Stimulated activated CD4-positive, alpha-beta T cell treated with anti-CD3 and anti-CD28 coated beads, Interleukin-12 subunit alpha, Interleukin-12 subunit beta, amount 100 ng/mL, for 24 hours (primary cell): Measurements from ENCODE around the gene CCDC3.
"Not testable (repeated sequence)": the region's sequence is repeated elsewhere in the genome, so short reads cannot be mapped to it uniquely, and the experiment has no call there.

Experiments used
- DNase-seq, 2 experiments: peaks; one replicate each; pipeline ENCODE4 v3.0.0-alpha.2; 2020; ENCODE audit warnings: low read depth in 2 of 2

CCDC3 gene

DNA sequence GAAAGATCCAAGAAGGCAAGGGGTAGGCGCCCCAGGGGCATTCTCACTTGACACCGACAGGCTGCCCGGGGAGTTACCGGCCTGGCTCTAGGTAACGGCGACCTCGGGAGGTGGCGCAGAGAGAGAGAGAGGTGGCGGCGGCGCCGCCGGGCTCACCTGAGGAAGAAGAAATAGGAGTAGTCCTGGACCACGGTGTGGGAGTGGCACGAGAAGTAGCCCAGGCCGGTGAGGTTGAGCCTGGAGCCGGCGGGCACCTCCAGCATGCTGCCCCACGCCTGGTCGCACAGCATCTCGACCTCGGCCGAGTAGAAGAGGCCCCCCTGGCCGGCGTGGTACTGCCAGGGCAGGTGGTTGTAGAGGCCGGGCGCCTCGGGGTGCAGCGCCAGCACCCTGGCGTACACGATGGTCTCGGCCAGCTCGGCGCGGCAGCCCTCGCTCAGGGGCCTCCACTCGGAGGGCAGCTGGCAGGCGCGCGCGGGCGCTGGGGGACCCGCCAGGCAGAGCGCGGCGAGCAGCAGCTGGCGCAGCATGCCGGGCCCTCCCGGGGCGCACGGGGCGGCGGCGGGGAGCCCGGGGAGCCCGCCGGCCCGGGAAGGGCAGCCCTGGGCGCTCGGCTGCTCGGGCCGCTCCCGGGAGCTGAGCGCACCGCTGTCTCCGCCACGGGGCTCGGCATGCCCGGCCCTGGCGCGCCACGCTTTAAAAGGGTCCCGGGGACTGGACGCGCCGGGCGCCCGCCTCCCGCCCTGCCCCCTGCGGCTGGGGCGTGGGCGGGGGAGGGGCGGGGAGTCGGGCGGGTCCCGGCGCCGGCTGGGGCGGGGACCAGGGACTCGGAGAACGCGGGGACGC, at the start of gene CCDC3:
Gene CCDC3 (minus strand): TSS at position 673 of the 846 bp plus-strand sequence. CDS start 143 bp downstream, at position 530.
- DNase-seq, result no peak

GRCh38 chr10:13051126-13051694, 49.7 kb upstream of the CCDC3 start:
- DNase-seq, result no peak

DNA sequence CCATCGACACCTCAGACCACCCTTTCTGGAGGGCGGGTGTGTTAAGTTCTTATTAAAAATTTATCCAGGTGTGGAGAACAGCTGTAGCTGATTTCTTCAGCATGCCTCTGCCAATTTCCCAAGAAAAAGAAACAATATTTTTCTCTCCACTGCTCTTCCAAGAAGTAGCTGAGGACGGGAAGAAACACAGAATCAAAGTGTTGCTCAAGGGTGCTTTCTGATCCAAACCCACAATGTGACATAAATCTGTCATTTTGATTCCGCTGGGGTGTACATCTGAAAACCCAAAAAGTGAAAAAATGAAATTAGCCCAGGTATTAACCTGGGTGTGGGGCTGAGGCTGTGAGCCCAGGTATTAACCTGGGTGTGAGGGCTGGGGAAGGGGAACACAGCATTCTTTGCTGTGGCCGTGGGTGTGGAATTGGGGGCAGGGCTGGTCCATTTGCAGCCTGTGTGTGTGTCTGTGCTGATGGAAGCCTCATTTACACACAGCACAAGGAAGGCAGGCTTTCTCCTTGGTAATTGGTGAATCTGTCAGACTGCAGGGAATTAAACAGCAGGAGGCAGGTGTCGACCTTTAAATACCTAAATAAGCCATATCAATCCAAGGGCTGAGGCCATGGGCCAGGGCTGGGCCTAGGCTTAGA, 48.4 kb upstream of the CCDC3 start:
- DNase-seq, result no peak

DNA sequence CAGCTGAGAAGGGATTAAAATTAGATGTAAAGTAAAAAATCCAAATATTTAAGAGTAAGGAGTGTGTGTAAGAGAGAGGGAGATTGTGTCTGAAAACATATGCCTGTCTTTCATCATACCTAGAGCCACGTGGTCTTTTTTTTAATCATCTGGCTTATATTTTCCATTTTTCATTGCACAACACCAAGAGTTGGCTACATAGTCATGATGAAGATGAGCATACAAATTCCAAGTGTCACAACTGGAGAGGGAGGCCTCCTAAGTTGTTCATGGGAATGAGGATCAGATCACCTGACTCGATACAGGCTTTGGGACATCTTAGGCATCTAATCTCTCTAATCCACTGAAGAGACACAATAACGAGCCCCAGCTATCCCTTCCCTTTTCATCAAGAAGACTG, 47.2 kb upstream of the CCDC3 start:
- DNase-seq, result no peak

DNA sequence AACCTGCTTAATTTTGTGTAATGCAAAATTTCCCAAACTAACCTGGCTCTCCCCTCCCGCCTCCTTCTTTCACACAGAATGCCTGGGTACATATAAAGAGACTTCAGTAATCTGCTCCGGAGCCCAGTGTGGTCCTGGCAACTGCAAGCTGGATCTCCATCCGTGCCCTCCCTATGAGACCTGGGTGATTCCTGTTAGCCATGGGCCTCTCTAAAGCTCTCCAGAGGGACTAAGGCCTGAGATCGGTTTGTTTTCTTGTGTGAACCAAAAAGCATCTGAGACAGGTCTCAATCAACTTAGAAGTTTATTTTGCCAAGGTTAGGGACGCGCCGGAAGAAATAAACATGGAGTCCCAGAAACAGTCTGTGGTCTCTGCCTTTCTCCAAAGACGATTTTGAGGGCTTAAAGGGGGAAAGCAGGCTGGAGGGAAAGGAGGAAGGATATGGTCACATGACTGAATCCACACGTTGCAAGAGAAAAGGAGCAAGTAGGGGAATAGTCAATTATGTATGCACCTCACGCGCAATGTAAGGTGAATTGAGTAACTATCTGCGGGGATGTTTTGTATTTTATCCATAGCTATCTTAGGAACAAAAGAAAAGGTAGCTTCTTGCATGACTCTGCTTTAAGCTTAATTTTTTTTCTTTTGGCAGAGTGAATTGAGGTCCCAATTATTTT, 46.2 kb upstream of the CCDC3 start:
- DNase-seq, result no peak

- no peak for DNase-seq
These were observed 45.5 kb upstream of the CCDC3 start for GRCh38 chr10:13046851-13047528.

- DNase-seq, result no peak
These were observed 42.0 kb upstream of the CCDC3 start for GRCh38 chr10:13043520-13043919.

GRCh38 chr10:13039761-13040160, 38.2 kb upstream of the CCDC3 start:
- no peak for DNase-seq

DNA sequence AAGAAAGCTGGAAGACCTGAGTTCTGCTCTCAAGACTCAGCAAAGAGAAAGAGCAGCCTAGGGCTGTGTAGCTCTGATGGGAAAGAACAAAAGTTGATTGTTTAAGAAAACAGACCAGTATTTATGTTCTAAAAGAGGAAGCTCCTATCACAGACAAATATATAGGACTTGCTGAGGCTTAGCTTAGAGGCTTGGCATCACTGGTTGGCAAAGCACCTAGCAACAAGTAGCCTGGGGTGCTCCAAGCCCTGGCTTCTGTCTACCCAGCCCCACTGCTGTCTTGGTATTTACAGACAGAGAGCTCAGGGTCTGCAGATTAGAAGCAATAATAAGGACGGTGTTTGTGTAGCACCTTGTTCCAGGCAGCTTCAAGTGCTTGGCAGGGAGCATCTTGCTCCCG, 36.9 kb upstream of the CCDC3 start:
- no peak for DNase-seq

GRCh38 chr10:13037832-13038231, 36.3 kb upstream of the CCDC3 start:
- no peak for DNase-seq

DNA sequence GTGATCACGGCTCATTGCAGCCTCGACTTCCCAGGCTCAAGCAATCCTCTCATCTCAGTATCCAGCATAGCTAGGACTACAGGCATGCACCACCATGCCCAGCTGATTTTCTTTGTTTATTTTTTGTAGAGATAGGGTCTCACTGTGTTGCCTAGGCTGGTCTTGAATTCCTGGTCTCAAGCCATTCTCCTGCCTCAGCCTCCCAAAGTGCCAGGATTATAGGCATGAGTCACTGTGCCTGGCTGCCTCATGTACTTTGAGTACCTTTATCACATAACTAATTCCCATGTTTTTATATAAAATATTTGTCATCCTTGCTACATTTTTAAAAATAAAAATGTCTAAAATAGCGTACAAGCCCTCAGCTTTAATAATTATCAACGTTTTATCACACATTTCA, 35.3 kb upstream of the CCDC3 start:
- DNase-seq, result no peak

DNA sequence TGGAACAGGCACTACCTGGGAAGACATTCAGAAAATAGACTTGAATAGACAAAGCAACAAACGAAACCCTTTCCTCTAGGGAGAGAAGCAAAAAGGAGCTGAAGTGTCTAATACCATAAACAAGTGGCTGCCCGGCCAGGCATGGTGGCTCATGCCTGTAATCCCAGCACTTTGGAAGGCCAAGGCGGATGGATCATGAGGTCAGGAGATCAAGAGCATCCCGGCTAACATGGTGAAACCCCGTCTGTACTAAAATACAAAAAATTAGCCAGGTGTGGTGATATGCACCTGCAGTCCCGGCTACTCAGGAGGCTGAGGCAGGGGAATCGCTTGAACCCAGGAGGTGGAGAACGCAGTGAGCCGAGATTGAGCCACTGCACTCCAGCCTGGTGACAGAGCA, 34.2 kb upstream of the CCDC3 start:
- DNase-seq, result not testable (repeated sequence)

DNA sequence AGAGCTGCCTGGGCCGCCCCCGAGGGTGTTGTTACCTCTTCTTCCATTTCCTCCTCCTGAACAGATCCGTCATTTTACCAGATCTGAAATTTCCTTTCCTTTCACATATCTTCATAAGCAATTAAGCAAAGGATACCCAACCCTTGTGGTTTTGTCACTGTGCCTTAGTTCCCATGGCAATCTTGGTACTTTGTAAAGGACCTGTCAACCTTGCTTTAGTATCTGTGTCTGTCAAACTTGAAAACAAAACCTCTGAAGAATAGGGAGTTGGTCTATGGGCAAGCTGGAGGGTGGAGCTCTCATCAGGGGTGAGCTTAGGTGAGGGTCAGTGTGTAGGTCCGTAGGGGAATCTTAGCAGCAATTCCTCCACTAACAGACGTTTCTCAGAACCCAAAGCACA, 25.4 kb upstream of the CCDC3 start:
- DNase-seq, result no peak

DNA sequence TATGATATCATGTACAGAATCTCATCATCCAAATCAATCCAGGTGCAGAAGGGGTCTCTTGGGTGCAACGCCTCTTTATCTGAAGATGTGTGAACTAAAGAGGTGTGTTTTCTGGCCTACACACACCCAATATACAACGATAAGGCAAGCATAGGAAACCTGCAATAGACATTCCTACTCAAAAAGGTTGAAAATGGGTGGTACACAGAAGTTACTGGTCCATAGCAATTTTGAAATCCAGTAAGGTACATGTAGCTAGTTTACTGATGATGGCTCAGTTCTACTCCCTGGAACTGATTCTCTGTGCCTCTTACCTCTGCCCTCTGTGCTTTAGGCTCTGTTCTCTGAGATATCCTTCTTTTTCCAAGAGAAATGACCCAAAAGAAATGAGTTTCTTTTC, 22.2 kb upstream of the CCDC3 start:
- no peak for DNase-seq

GRCh38 chr10:13019280-13019679, 17.8 kb upstream of the CCDC3 start:
- DNase-seq, result no peak

DNA sequence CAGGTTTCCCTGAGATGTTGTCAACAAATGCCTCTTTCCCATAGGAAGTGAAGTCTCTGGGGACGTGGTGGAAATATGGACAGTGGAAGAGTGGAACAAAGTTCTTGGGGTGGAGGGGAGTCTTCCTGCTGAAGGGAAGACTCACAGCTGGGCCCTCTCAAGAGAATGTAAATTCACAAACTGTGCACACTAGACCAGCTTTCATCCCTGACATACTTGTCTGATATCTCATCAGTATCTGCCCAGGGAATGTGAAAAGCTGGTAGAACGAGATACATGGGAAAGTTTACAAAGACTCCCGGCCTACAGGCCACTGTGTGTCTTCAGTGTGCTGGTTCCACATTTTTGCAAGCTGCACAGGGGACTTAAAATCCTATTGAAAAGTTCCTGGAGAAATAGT, 16.7 kb upstream of the CCDC3 start:
- DNase-seq, result no peak

DNA sequence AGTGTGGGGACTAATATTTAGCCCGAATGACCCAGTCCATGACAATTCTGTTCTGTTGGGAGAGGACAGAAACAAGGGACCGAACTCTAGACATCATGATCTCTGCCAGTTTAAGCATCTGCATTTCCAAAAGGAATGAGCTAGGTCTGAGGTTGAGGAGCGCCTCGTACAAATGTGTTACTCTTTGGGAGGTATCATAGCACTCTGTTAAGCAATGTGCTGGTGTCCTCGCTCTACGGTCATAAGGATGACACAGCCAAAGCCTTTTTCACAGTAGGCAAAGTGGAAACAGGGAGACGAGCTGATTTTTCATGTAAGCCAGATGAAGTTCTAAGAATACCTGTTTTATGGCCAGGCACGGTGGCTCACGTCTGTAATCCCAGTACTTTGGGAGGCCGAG, 15.4 kb upstream of the CCDC3 start:
- no peak for DNase-seq

- no peak for DNase-seq
These were observed 14.9 kb upstream of the CCDC3 start for GRCh38 chr10:13016426-13016825.

DNA sequence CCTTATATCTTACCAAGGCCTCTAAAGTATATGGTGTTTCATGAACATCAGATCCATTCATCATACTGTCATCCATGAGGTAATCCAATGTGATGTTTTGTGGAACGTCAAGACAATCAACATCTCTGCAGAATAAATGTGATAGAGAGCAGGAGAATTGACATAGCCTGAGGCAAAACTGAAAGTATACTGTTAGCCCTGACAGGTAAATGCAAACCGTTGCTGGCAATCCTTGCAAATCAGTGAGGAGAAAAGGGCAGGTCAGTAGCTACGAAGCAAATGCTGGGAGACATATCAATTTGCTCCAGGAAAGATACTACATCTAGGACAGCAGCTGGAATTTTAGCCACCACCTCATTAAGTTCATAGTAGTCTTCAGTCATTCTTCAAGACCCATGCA, 4.5 kb upstream of the CCDC3 start:
- DNase-seq, result no peak

DNA sequence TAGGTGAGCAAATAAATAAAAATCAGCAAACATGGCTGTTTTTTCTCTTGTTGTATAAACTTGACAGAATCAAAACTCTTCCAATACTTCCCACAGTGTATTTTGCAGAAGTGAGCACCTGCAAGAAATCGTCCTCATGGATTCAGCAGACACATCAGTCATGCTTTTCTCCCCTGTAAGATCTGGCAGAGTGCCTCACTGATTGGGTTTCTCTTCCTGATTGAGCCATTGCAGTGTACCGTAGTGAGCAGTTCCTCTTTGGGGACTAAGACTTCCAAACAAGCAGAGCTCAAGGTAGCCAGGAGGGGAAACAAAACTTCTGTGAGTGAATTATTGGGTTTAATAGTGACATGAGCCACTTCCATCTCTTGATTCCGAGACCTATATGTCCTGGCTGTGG, 2.2 kb upstream of the CCDC3 start:
- no peak for DNase-seq

- DNase-seq, result no peak
These were observed 1.5 kb upstream of the CCDC3 start for GRCh38 chr10:13003004-13003403.

DNA sequence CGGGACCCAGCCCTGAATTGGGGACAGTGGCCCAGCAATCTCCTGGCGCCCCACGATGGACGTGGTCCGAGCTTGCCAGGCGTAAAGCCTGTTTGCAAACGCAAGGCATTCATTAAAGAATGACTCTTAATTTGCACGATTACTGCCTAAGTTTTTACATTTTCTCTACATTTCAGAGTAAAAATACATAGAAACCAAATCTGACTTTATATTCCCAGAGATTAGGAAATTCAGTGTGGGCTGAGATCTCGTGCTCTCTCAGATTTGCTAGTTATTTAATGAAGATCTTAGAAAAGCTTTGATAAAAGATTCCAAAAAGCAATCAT, 337 bp upstream of the CCDC3 start:
- DNase-seq, result no peak
